H1 (cell line): ENCODE results near the gene TYSND1. TPM values are rescaled to one million over a fixed set of nuclear protein-coding genes. Genes with fewer than 3 reads are reported as not detected.

ENCODE experiments used
- ASH2L ChIP-seq: fragments of 200-600, 300-600 bp; sonication (generic); IDR thresholded peaks from one replicate; pipeline ENCODE4 v1.7.1; 2017; ENCODE audit warnings: low read length
- ATF3 ChIP-seq: IDR thresholded peaks from 2 replicates; pipeline ENCODE4 v1.6.1; 2011; ENCODE audit warnings: low read depth, mild to moderate bottlenecking, low read length; ENCODE audit not compliant: insufficient read depth
- BACH1 ChIP-seq: IDR thresholded peaks from 2 replicates; pipeline ENCODE4 v1.6.1; 2012; ENCODE audit warnings: low read length, improper control_type of control experiment
- BCL11A ChIP-seq, 2 experiments: IDR thresholded peaks; one replicate each; pipeline ENCODE4 v1.6.1; 2011; ENCODE audit warnings: low read depth in 2 of 2, low read length in 2 of 2, mild to moderate bottlenecking in 2 of 2
- CBX8 ChIP-seq: fragments of 300-800, 300-1000 bp; sonication (generic); IDR thresholded peaks from 2 replicates; pipeline ENCODE4 v1.7.1; 2016; ENCODE audit warnings: low read depth, low read length, borderline replicate concordance
- CEBPB ChIP-seq: IDR thresholded peaks from 2 replicates; pipeline ENCODE4 v1.6.1; 2012; ENCODE audit warnings: low read depth, low read length
- CHD1 ChIP-seq: IDR thresholded peaks from 2 replicates; pipeline ENCODE4 v1.6.1; 2012; ENCODE audit warnings: low read depth, low read length, improper control_type of control experiment
- GABPA ChIP-seq: IDR thresholded peaks from 2 replicates; pipeline ENCODE4 v1.6.1; 2011; ENCODE audit warnings: mild to moderate bottlenecking, low read length, moderate library complexity, borderline replicate concordance; ENCODE audit not compliant: insufficient read depth
- GTF2F1 ChIP-seq: IDR thresholded peaks from 2 replicates; pipeline ENCODE4 v1.6.1; 2012; ENCODE audit warnings: low read depth, low read length, improper control_type of control experiment, borderline replicate concordance
- HDAC6 ChIP-seq: IDR thresholded peaks from one replicate; pipeline ENCODE4 v1.7.1; 2012; ENCODE audit warnings: low read depth, mild to moderate bottlenecking, inconsistent platforms, low read length, moderate library complexity
- JUND ChIP-seq: IDR thresholded peaks from 2 replicates; pipeline ENCODE4 v1.6.1; 2011; ENCODE audit warnings: mild to moderate bottlenecking, improper control_type of control experiment, low read length
- MAFK ChIP-seq: IDR thresholded peaks from 2 replicates; pipeline ENCODE4 v1.6.1; 2012; ENCODE audit warnings: low read depth, mild to moderate bottlenecking, improper control_type of control experiment, low read length
- PHF8 ChIP-seq: fragments of 200-600 bp; sonication (generic); conservative IDR thresholded peaks from 2 replicates; pipeline ENCODE4 v1.7.1; 2012; ENCODE audit warnings: low read depth, mild to moderate bottlenecking, inconsistent platforms, low read length, moderate library complexity
- POLR2AphosphoS5 ChIP-seq: IDR thresholded peaks from 2 replicates; pipeline ENCODE4 v1.6.1; 2011; ENCODE audit warnings: low read depth, low read length
- POU5F1 ChIP-seq: IDR thresholded peaks from 2 replicates; pipeline ENCODE4 v1.6.1; 2011; ENCODE audit warnings: low read depth, mild to moderate bottlenecking, low read length, moderate library complexity
- RAD21 ChIP-seq, 2 experiments: IDR thresholded peaks in 1 of 2; conservative IDR thresholded peaks in 1 of 2; 2 replicates each; pipeline ENCODE4 v1.6.1; 2011; ENCODE audit warnings: low read depth in 2 of 2, low read length in 2 of 2, improper control_type of control experiment in 1 of 2, inconsistent platforms in 1 of 2, mild to moderate bottlenecking in 1 of 2, moderate library complexity in 1 of 2
- RBBP5 ChIP-seq: IDR thresholded peaks from 2 replicates; pipeline ENCODE4 v1.7.1; 2012; ENCODE audit warnings: low read depth, mild to moderate bottlenecking, inconsistent platforms, low read length, moderate library complexity, borderline replicate concordance
- RNF2 ChIP-seq: fragments of 200-900, 300-1000 bp; sonication (generic); IDR thresholded peaks from 2 replicates; pipeline ENCODE4 v1.7.1; 2016; ENCODE audit warnings: borderline replicate concordance, low read depth, mild to moderate bottlenecking, antibody characterized with exemption, low read length; ENCODE audit not compliant: poor library complexity, severe bottlenecking; ENCODE audit errors: missing control alignments
- RXRA ChIP-seq: IDR thresholded peaks from 2 replicates; pipeline ENCODE4 v1.6.1; 2011; ENCODE audit warnings: low read depth, mild to moderate bottlenecking, low read length, moderate library complexity; ENCODE audit not compliant: insufficient read depth
- SUZ12 ChIP-seq: fragments of 200-600 bp; sonication (generic); IDR thresholded peaks from 2 replicates; pipeline ENCODE4 v1.6.1; 2012; ENCODE audit warnings: mild to moderate bottlenecking, inconsistent platforms, low read length, moderate library complexity, mixed read lengths
- polyA plus RNA-seq, 7 experiments: library from polyadenylated mRNA; depleted of rRNA in 3 of 7; stranded (reverse) in 5 of 7; unstranded in 2 of 7; fragments of >200 nt in 5 of 7; fragments of 200-250 nt in 2 of 7; gene quantifications; 1 replicate in 5 of 7; 2 replicates in 1 of 7; 4 replicates in 1 of 7; pipeline versions ENCODE4 v1.2.1 to v1.2.3, GENCODE V29; 2011 to 2013; ENCODE audit warnings: missing spikeins in 2 of 7, mixed read lengths in 2 of 7
- total RNA-seq: library from RNA; stranded (reverse); fragmentation: NEBNext Ultra II Directional; extraction: Animal tissue kit (Norgen Biotek cat#: 25700); gene quantifications from 2 replicates; pipeline ENCODE4 v1.2.1, GENCODE V29; 2021
- TF ChIP-seq, protein P1 (sequence below): IDR thresholded peaks from 2 replicates; pipeline ENCODE4 v1.6.1; 2012; ENCODE audit warnings: inconsistent platforms

Gene TYSND1
- total and polyA plus RNA-seq, 2 of the 8 experiments (the other 6 are each of a cell fraction or from before 2014, with no cell fraction given), result 11.9 to 15.0 TPM

- 0 out of 2 replicates have a peak, but pooled peaks have one; percentile 32 for TF ChIP-seq ATF3
- no peak for TF ChIP-seq RXRA
- TF ChIP-seq HDAC6, result no peak
- no peak; the same call in 1 of the 2 replicates for TF ChIP-seq GABPA
- peak; percentile 86 for TF ChIP-seq PHF8
- TF ChIP-seq RBBP5, result no peak; the same call in 1 of the 2 replicates
- peak; percentile 20 for TF ChIP-seq ASH2L
- peak; percentile 77 for TF ChIP-seq JUND
- TF ChIP-seq RAD21 (IDR thresholded peaks at IDR 0.05 in 1 of 2, conservative IDR thresholded peaks at IDR 0.05 in 1 of 2; ENCODE audit: low read depth in 2 of 2, low read length in 2 of 2), result peak; percentile 58 to 70
- TF ChIP-seq CEBPB, result no peak
- no peak for TF ChIP-seq BCL11A (IDR thresholded peaks at IDR 0.05; ENCODE audit: low read depth in 2 of 2, low read length in 2 of 2)
- no peak for TF ChIP-seq BACH1
- no peak for TF ChIP-seq GTF2F1
- peak; percentile 84 for TF ChIP-seq POLR2AphosphoS5
- TF ChIP-seq CBX8, result no peak
- TF ChIP-seq POU5F1, result no peak
- TF ChIP-seq SUZ12, result no peak
- TF ChIP-seq, protein P1, sequence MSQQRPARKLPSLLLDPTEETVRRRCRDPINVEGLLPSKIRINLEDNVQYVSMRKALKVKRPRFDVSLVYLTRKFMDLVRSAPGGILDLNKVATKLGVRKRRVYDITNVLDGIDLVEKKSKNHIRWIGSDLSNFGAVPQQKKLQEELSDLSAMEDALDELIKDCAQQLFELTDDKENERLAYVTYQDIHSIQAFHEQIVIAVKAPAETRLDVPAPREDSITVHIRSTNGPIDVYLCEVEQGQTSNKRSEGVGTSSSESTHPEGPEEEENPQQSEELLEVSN, result no peak; the same call in 1 of the 2 replicates
- no peak for TF ChIP-seq RNF2
- TF ChIP-seq MAFK, result no peak; the same call in 1 of the 2 replicates
- TF ChIP-seq CHD1, result no peak
Observed at GRCh38 chr10:70146489-70147258, at the start of gene TYSND1 (continued).
